Activated naive CD8-positive, alpha-beta T cell (primary cell): Measurements from ENCODE around the gene CMSS1.

ENCODE experiments used
- H3K27ac Mint-ChIP-seq: one replicate; pipeline ENCODE4 v1.8.0; 2021; ENCODE audit warnings: mixed read lengths
- H3K27me3 Mint-ChIP-seq: one replicate; pipeline ENCODE4 v1.8.0; 2021; ENCODE audit warnings: mixed read lengths
- H3K36me3 Mint-ChIP-seq: one replicate; pipeline ENCODE4 v1.8.0; 2021; ENCODE audit warnings: mixed read lengths
- H3K4me1 Mint-ChIP-seq: one replicate; pipeline ENCODE4 v1.8.0; 2021; ENCODE audit warnings: low read depth, mixed read lengths
- H3K4me3 Mint-ChIP-seq: one replicate; pipeline ENCODE4 v1.8.0; 2021; ENCODE audit warnings: mild to moderate bottlenecking, mixed read lengths
- H3K9me3 Mint-ChIP-seq: one replicate; pipeline ENCODE4 v1.8.0; 2021; ENCODE audit warnings: low read depth, mixed read lengths

CMSS1 gene

DNA sequence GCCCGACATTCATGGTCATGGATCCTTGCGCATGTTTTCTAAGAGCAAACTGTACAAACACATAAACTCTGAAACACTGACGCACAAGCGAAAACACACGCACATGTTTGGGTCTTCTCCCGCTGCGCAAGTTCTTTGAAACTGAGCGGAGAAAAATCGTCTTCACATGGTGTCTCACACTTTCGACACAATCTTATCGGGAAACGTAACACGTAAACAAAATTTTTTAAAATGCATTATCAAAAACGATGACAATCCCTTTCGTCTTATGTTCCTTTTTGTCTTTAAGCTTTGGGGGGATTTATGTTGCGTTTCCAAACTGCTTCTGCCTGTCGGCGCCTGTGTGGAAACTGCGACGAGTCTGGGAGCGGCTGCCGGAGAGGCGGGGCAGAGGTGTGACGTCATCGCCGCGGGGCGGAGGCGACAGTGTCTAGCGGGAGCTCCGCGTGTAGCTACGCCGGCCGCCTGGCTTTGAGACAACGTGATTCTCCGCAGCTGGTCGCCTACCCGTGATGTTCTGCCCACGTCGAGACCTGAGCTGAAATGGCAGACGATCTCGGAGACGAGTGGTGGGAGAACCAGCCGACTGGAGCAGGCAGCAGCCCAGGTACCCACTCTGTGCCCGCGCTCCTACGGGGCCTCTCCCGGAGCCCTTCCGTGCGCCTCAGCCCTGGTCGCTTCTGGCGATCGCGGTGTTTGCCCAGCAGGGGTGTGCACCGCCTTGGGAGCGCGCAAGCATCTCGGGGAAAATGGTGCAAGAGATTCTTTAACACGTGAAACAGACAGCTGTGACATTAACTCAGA lies at the start of gene CMSS1:
Gene CMSS1 (plus strand): TSS at position 426 of the 804 bp plus-strand sequence.
- Mint-ChIP-seq H3K4me3 (peak within 1 kb of the TSS; percentile 96), H3K9me3 (no peaks in the 10 kb centered on the region), H3K27me3 (no peaks in the 10 kb centered on the region), H3K27ac (peak within 1 kb of the TSS; percentile 99), H3K36me3 (peaks cover 10% of the 10 kb centered on the region), H3K4me1 (peaks cover 43% of the 10 kb centered on the region)

- peaks cover 6% of the 10 kb centered on the region for H3K27me3 Mint-ChIP-seq
- H3K4me1 Mint-ChIP-seq: no peaks in the 10 kb centered on the region
- H3K27ac Mint-ChIP-seq: no peak overlapping the region
- no peaks in the 10 kb centered on the region for H3K9me3 Mint-ChIP-seq
- no peak overlapping the region for H3K4me3 Mint-ChIP-seq
- no peaks in the 10 kb centered on the region for H3K36me3 Mint-ChIP-seq
Measured at GRCh38 chr3:99768126-99768525, 49.5 kb upstream of the CMSS1 start.

DNA sequence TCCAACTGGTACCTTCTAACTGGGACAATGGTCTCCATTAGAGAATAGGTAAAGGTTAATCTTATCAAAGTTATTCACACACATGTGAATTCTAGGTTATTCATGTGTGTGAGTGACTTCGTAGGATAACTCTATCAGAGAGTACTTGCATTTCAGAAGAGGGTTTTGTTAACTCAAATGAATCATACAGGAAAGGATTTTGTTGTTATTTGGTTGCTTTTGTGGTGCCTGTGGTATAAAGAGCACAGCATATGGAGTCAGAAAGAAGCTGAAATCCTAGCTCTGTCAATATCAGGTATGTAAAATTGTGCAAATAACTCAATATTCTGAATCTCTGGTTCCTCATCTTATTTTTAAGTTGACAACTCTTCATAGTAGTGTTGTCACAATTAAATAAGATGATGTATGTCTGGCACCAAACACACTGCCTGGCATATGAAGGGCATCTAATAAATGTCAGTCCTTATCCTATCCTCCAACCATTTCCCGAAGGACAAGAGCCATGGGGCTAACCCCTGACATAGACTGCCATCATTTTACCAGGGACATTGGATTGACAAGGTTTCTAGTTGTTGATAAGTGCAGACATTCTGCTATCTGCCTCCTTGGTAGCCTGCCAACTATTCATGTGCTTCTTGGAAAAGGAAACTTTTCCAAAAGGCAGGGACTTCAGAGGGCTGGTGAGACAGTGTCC lies 48.7 kb upstream of the CMSS1 start:
- Mint-ChIP-seq H3K27ac (no peak overlapping the region), H3K36me3 (no peaks in the 10 kb centered on the region), H3K27me3 (peaks cover 6% of the 10 kb centered on the region), H3K9me3 (no peaks in the 10 kb centered on the region), H3K4me3 (no peak overlapping the region), H3K4me1 (no peaks in the 10 kb centered on the region)

DNA sequence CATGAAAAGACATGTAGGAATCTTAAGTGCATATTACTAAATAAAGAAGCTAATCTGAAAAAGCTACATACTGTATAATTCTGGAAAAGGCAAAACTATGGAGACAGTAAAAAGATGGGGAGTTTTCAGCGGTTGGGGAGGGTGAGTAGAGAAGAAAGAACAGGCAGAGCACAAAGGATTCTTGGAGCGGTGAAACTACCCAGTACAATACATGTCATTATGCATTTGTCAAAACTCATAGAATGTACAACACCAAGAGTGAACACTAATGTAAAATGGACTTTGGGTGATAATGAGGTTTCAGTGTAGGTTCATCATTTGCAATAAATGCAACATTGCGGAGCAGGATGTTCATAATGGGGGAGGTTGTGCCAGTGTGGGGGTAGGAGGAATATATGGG lies 45.5 kb upstream of the CMSS1 start:
- Mint-ChIP-seq H3K4me3 (no peak overlapping the region), H3K27me3 (peaks cover 12% of the 10 kb centered on the region), H3K27ac (no peak overlapping the region), H3K36me3 (no peaks in the 10 kb centered on the region), H3K9me3 (no peaks in the 10 kb centered on the region), H3K4me1 (no peaks in the 10 kb centered on the region)

DNA sequence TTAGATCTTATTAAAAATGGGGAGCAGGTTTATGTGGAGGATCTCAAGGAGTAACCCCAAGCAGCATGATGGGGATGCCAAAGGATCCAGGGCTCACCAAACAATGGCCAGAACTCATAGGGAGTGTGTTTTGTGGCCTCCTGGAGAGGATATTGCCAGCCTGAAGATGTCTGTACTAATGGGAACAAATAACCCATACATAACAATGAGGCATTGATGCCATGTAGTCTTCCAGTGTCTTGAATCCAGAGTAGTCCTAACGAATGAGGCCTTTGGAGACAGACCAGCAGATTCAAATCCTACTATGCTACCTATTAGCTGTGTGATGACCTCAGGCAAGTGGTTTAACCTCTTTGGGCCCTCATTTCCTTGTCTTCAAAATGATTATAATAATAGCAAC lies 45.0 kb upstream of the CMSS1 start:
- H3K36me3 Mint-ChIP-seq: no peaks in the 10 kb centered on the region
- no peak overlapping the region for H3K27ac Mint-ChIP-seq
- peaks cover 12% of the 10 kb centered on the region for H3K27me3 Mint-ChIP-seq
- no peaks in the 10 kb centered on the region for H3K9me3 Mint-ChIP-seq
- H3K4me1 Mint-ChIP-seq: no peaks in the 10 kb centered on the region
- H3K4me3 Mint-ChIP-seq: no peak overlapping the region

- Mint-ChIP-seq H3K27ac (no peak overlapping the region), H3K4me3 (no peak overlapping the region), H3K27me3 (peaks cover 16% of the 10 kb centered on the region), H3K36me3 (no peaks in the 10 kb centered on the region), H3K9me3 (no peaks in the 10 kb centered on the region), H3K4me1 (no peaks in the 10 kb centered on the region)
Measured at GRCh38 chr3:99774467-99774866, 43.2 kb upstream of the CMSS1 start.

DNA sequence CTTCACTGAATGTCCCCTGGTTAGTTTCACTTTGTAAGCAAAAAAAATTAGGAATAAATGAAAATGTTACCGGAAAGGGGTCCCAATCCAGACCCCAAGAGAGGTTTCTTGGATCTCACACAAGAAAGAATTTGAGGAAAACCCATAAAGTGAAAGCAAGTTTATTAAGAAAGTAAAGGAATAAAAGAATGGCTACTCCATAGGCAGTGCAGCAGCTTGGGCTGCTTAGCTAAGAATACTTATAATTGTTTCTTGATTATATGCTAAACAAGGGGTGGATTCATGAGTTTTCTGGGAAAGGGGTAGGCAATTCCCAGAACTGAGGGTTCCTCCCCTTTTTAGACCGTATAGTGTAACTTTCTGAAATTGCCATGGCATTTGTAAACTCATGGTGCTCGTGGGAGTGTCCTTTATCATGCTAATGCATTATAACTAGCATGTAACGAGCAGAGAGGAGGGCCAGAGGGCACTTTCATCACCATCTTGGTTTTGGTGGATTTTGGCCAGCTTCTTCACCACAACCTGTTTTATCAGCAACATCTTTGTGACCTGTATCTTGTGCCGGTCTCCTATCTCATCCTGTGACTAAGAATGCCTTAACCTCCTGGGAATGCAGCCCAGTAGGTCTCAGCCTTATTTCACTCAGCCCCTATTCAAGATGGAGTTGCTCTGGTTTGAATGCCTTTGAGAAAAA lies 41.0 kb upstream of the CMSS1 start:
- Mint-ChIP-seq H3K27ac (no peak overlapping the region), H3K4me1 (no peaks in the 10 kb centered on the region), H3K4me3 (no peak overlapping the region), H3K9me3 (no peaks in the 10 kb centered on the region), H3K36me3 (no peaks in the 10 kb centered on the region), H3K27me3 (peaks cover 17% of the 10 kb centered on the region)

GRCh38 chr3:99777210-99777549 lies 40.5 kb upstream of the CMSS1 start:
- Mint-ChIP-seq H3K9me3 (no peaks in the 10 kb centered on the region), H3K4me3 (no peak overlapping the region), H3K4me1 (no peaks in the 10 kb centered on the region), H3K27ac (no peak overlapping the region), H3K36me3 (no peaks in the 10 kb centered on the region), H3K27me3 (peaks cover 19% of the 10 kb centered on the region)

DNA sequence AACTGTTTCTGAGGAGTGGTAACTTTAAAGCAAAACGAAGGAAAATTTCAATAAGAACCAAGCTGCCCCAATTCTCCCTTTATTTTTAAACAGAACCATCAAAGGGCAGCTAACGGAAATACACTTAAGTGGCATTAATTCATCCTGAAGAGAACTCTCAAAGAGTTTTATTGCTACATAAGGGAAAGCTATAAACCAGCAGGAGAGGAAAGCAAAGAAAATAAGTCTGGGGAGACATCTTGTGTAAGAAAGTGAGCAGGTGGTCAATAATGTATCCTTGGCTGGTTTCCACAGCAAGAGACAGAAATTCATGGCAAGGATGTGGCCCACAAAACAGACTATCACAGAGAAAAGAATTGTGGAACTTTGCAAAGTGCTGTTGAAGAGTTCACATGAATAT lies 40.0 kb upstream of the CMSS1 start:
- Mint-ChIP-seq H3K4me1 (no peaks in the 10 kb centered on the region), H3K27me3 (peaks cover 19% of the 10 kb centered on the region), H3K4me3 (no peak overlapping the region), H3K27ac (no peak overlapping the region), H3K36me3 (no peaks in the 10 kb centered on the region), H3K9me3 (no peaks in the 10 kb centered on the region)

DNA sequence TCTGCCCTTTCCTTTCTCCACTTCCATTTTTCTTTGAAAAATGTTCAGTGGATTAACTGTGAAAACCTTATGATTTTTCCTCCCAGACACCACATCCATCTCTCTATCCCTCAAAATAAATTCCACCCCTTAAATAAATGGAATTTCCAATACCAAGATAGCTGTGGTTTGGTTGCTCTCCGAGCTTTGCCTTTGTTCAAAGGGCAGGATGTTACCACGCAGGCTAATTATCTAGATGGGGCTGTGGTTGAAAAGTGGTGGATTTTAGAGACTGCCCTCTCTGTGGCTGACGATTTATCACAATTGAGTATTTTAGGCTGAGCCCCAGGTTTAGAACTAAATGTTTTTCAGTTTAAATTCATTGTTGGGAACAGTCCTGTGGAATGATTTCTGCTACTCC lies 36.9 kb upstream of the CMSS1 start:
- Mint-ChIP-seq H3K36me3 (no peaks in the 10 kb centered on the region), H3K4me3 (no peak overlapping the region), H3K27me3 (peaks cover 14% of the 10 kb centered on the region), H3K9me3 (no peaks in the 10 kb centered on the region), H3K27ac (no peak overlapping the region), H3K4me1 (no peaks in the 10 kb centered on the region)

DNA sequence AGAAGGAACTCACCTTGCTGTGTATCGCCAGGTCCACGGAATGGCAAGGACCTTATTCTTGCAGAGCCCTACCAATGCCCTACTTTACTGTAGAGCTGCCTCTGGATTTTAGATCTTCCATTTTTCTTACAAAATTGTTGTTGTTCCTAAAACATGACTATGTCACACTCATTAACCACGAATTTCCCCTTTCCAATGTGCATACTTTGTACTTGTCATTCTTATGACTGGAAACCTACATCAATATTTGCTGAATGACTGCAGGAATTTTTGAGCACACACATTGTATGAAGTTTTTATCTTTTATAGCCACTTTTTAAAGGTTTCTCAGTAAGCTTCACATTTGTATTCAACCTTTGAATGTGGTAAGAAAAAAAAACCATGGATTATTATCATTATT lies 35.9 kb upstream of the CMSS1 start:
- Mint-ChIP-seq H3K27ac (no peak overlapping the region), H3K9me3 (no peaks in the 10 kb centered on the region), H3K27me3 (peaks cover 8% of the 10 kb centered on the region), H3K4me1 (no peaks in the 10 kb centered on the region), H3K36me3 (no peaks in the 10 kb centered on the region), H3K4me3 (no peak overlapping the region)

DNA sequence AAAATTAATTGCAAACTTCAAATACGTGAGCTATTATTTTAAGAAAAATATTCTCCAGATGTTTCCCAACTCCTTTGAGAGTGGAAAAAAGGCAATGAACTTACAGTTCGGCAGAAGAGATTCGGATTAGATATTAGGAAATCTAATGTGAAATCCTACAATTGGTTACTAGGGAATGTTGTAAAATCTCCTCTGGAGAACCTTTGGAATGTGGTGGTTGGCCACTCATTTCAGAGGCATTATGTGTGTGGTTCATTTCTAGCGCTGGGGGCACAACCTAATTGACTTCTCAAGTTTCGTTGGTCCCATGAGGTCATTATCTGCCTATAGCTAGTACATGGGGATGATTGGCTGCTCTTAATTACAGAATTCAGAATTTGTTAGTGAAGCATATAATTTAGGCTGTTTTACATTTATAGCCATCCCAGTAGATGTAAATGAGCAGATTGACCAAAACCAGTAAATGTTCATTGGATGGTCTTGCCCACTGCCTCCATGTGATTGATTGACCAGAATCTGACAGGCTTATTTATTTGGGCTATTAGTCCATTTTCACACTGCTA lies 34.6 kb upstream of the CMSS1 start:
- Mint-ChIP-seq H3K9me3 (no peaks in the 10 kb centered on the region), H3K4me1 (no peaks in the 10 kb centered on the region), H3K4me3 (no peak overlapping the region), H3K27ac (no peak overlapping the region), H3K36me3 (no peaks in the 10 kb centered on the region), H3K27me3 (peaks cover 9% of the 10 kb centered on the region)

- Mint-ChIP-seq H3K4me1 (no peaks in the 10 kb centered on the region), H3K9me3 (no peaks in the 10 kb centered on the region), H3K27me3 (peaks cover 2% of the 10 kb centered on the region), H3K27ac (no peak overlapping the region), H3K36me3 (no peaks in the 10 kb centered on the region), H3K4me3 (no peak overlapping the region)
Measured at GRCh38 chr3:99789011-99789721, 28.5 kb upstream of the CMSS1 start.

GRCh38 chr3:99794485-99794884 lies 23.2 kb upstream of the CMSS1 start:
- H3K4me3 Mint-ChIP-seq: no peak overlapping the region
- H3K27ac Mint-ChIP-seq: no peak overlapping the region
- no peaks in the 10 kb centered on the region for H3K4me1 Mint-ChIP-seq
- no peaks in the 10 kb centered on the region for H3K36me3 Mint-ChIP-seq
- no peaks in the 10 kb centered on the region for H3K9me3 Mint-ChIP-seq
- no peaks in the 10 kb centered on the region for H3K27me3 Mint-ChIP-seq

- Mint-ChIP-seq H3K9me3 (no peaks in the 10 kb centered on the region), H3K4me1 (no peaks in the 10 kb centered on the region)
Measured at GRCh38 chr3:99795573-99795972, 22.1 kb upstream of the CMSS1 start.

More at GRCh38 chr3:99795573-99795972, 22.1 kb upstream of the CMSS1 start:
- Mint-ChIP-seq H3K36me3 (peaks cover 3% of the 10 kb centered on the region), H3K27ac (no peak overlapping the region), H3K27me3 (peaks cover 1% of the 10 kb centered on the region), H3K4me3 (no peak overlapping the region)
